Thoracic aorta (tissue), 2 donors: Measurements from ENCODE around the gene TMEM39B. TPM values are rescaled to one million over a fixed set of nuclear protein-coding genes. Genes with fewer than 3 reads are reported as not detected.
"Not testable (repeated sequence)": the region's sequence is repeated elsewhere in the genome, so short reads cannot be mapped to it uniquely, and the experiment has no call there.

Experiments used
- ATAC-seq: fragments of 150-250 bp; one replicate; pipeline ENCODE4 v1.8.0; 2017; ENCODE audit warnings: low read depth; ENCODE audit not compliant: insufficient number of reproducible peaks, low FRiP score
- DNase-seq: peaks from one replicate; pipeline ENCODE4 v3.0.0-alpha.2; 2020; ENCODE audit warnings: low spot score
- H3K27ac ChIP-seq, 2 donors: fragments of 200-600 bp; sonication (generic); 1 replicate in 1 of 2; 2 replicates in 1 of 2; pipeline ENCODE4 v1.5.1; 2016; ENCODE audit warnings: mild to moderate bottlenecking in 2 of 2, moderate library complexity in 2 of 2
- H3K27me3 ChIP-seq: fragments of 200-600 bp; sonication (generic); replicated peaks from 2 replicates; pipeline ENCODE4 v1.6.0; 2016; ENCODE audit warnings: mild to moderate bottlenecking; ENCODE audit not compliant: insufficient read depth
- H3K36me3 ChIP-seq: fragments of 200-600 bp; sonication (generic); one replicate; pipeline ENCODE4 v1.5.1; 2016
- H3K4me1 ChIP-seq, 2 donors: fragments of 200-600 bp; sonication (generic); 1 replicate in 1 of 2; 2 replicates in 1 of 2; pipeline versions ENCODE4 v1.5.1 to v1.6.0; 2016; ENCODE audit warnings: low read depth in 2 of 2, mild to moderate bottlenecking in 1 of 2; ENCODE audit not compliant: control insufficient read depth in 1 of 2
- H3K4me3 ChIP-seq: fragments of 200-600 bp; sonication (generic); 2 replicates; pipeline ENCODE4 v1.5.1; 2016; ENCODE audit warnings: mild to moderate bottlenecking
- H3K9me3 ChIP-seq: fragments of 200-600 bp; sonication (generic); 2 replicates; pipeline ENCODE4 v1.5.1; 2016
- total RNA-seq, 2 donors: library from RNA; depleted of rRNA; stranded (reverse); fragments of >200 nt; gene quantifications; one replicate each; pipeline versions ENCODE4 v1.1.0 to v1.2.3, GENCODE V29; 2016
- TF ChIP-seq, protein P1 (sequence below): fragments of 200-600 bp; sonication (generic); IDR thresholded peaks from one replicate; pipeline ENCODE4 v1.5.1; 2019; ENCODE audit warnings: antibody characterized with exemption

TMEM39B gene
- total RNA-seq, 2 donors from 2014 or later = 5.1 to 5.8 TPM

DNA sequence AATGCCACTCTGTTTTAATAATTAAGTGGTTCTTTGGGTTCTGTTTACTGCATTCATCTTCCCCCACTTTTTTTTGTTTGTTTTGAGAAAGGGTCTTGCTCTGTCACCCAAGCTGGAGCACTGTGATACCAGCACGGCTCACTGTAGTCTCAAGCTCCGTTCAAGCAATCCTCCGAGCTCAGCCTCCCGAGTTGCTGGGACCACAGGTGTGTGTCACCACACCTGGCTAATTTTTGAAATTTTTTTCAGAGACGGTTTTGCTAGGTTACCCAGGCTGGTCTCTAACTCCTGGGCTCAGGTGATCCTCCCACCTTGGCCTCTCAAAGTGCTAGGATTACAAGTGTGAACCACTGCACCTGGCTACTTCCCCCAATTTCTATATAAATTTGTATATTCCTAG lies 64.4 kb downstream of the TMEM39B start:
- Histone ChIP-seq H3K36me3 (no peaks in the 10 kb centered on the region), H3K27ac (no peak overlapping the region), H3K27me3 (no peaks in the 10 kb centered on the region), H3K4me3 (no peak overlapping the region), H3K4me1 (peaks cover 3 to 19% of the 10 kb centered on the region in 2 donors), H3K9me3 (no peaks in the 10 kb centered on the region)
- TF ChIP-seq, protein P1, sequence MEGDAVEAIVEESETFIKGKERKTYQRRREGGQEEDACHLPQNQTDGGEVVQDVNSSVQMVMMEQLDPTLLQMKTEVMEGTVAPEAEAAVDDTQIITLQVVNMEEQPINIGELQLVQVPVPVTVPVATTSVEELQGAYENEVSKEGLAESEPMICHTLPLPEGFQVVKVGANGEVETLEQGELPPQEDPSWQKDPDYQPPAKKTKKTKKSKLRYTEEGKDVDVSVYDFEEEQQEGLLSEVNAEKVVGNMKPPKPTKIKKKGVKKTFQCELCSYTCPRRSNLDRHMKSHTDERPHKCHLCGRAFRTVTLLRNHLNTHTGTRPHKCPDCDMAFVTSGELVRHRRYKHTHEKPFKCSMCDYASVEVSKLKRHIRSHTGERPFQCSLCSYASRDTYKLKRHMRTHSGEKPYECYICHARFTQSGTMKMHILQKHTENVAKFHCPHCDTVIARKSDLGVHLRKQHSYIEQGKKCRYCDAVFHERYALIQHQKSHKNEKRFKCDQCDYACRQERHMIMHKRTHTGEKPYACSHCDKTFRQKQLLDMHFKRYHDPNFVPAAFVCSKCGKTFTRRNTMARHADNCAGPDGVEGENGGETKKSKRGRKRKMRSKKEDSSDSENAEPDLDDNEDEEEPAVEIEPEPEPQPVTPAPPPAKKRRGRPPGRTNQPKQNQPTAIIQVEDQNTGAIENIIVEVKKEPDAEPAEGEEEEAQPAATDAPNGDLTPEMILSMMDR = no peak
- DNase-seq (no peak), ATAC-seq (no peak)

DNA sequence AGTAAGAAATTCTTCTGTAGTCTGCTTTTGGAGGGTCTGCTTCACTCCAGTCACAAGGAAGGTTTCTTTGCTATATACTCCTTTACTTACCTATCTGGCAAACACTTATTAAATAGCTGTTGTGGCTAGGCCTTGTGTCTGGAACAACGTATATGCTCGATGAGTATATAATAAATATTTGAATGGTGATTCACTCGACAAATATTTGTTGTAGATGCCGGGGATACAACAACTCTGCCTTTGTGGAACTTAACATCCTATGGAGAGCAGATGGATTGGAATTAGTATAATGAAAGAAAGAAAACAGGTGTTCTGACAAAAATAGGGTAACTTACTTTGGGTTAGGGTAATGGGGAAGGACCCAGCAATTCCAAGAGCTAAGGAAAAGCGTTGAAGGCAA lies 66.2 kb downstream of the TMEM39B start:
- H3K27ac ChIP-seq = no peak overlapping the region
- H3K27me3 ChIP-seq = no peaks in the 10 kb centered on the region
- peaks cover 0 to 17% of the 10 kb centered on the region in 2 donors for H3K4me1 ChIP-seq
- TF ChIP-seq, protein P1 = no peak
- H3K9me3 ChIP-seq = no peaks in the 10 kb centered on the region
- no peak overlapping the region for H3K4me3 ChIP-seq
- ATAC-seq (no peak), DNase-seq (no peak)
- no peaks in the 10 kb centered on the region for H3K36me3 ChIP-seq

DNA sequence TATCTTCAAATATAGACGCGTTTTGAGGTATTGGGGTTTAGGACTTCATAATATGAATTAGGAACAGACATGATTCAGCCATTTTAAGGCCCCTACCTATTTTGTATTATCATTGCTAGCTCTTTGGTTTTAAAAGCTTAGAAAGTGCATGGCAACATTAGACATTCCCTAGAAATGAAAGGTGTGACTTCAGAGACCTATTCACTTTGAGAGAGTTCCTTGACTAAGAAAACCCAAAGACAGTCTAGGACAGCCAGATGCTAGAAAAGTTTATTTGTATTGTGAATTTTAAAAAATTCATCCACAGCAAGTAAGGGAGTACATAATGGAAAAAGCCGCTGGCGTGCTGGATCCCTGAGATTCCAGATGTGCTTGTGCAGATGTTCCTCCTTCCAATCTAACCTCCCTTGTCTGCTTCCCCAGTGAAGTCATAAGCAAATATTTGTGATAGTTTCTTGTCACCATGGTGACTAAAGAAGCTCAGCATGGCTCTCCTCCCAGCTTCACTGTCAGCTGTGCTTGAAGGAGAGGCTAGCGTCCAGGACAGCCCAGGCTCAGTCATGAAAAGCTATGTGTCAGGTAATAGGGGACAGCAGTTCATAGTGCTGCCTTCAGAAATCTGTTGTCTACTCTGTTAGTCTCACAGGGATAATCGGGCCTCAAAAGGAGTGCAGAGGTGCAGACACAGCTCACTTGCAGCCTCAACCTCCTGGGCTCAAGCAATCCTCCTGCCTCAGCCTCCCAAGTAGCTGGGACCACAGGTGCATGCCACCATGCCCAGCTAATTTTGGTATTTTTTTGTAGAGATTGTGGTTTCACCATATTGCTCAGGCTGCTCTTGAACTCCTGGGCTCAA lies 69.9 kb downstream of the TMEM39B start:
- DNase-seq = no peak
- no peaks in the 10 kb centered on the region for H3K27me3 ChIP-seq
- ATAC-seq = no peak
- H3K27ac ChIP-seq = no peak overlapping the region
- no peaks in the 10 kb centered on the region for H3K9me3 ChIP-seq
- H3K4me1 ChIP-seq = peaks cover 0 to 13% of the 10 kb centered on the region in 2 donors
- no peaks in the 10 kb centered on the region for H3K36me3 ChIP-seq
- TF ChIP-seq, protein P1 = no peak
- H3K4me3 ChIP-seq = no peak overlapping the region

DNA sequence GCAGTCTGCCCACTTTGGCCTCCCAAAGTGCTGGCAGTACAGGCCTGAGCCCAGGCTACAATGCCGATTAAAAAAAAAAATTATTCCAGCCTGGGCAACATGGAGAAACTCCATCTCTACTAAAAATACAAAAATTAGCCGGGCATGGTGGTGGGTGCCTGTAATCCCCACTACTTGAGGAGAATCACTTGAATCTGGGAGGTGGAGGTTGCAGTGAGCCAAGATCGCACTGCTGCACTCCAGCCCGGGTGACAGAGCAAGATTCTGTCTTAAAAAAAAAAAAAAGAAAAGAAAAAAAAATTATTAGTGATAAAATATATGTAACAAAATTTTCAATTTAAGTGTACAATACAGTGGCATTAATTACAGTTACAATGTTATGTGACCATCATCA lies 70.6 kb downstream of the TMEM39B start:
- not testable (repeated sequence) for H3K27ac ChIP-seq, H3K9me3 ChIP-seq
- H3K4me1 ChIP-seq = peaks cover 0 to 13% of the 10 kb centered on the region in 2 donors

DNA sequence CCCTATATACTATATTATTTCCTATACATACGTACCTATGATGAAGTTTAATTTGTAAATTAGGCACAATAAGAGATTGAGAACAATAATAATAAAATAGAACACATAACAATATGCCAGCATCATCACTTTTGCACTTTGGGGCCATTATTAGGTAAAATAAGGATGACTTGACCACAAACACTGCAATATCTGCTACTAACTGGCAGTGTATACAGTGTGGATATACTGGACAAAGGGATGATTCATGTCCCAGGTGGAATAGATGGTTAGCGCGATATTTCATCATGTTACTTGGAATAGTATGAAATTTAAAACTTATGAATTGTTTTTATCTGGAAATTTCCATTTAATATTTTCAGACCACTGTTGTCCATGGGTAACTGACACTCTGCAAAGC lies 71.3 kb downstream of the TMEM39B start:
- H3K36me3 ChIP-seq = no peaks in the 10 kb centered on the region
- no peaks in the 10 kb centered on the region for H3K9me3 ChIP-seq
- H3K27me3 ChIP-seq = no peaks in the 10 kb centered on the region
- ATAC-seq (no peak), DNase-seq (no peak)
- TF ChIP-seq, protein P1 = no peak
- H3K4me1 ChIP-seq = peaks cover 0 to 13% of the 10 kb centered on the region in 2 donors
- no peak overlapping the region for H3K4me3 ChIP-seq
- H3K27ac ChIP-seq = no peak overlapping the region

More for the DNA sequence above, 70.6 kb downstream of the TMEM39B start:
- not testable (repeated sequence) for H3K36me3 ChIP-seq, H3K27me3 ChIP-seq, H3K4me3 ChIP-seq, DNase-seq, ATAC-seq

DNA sequence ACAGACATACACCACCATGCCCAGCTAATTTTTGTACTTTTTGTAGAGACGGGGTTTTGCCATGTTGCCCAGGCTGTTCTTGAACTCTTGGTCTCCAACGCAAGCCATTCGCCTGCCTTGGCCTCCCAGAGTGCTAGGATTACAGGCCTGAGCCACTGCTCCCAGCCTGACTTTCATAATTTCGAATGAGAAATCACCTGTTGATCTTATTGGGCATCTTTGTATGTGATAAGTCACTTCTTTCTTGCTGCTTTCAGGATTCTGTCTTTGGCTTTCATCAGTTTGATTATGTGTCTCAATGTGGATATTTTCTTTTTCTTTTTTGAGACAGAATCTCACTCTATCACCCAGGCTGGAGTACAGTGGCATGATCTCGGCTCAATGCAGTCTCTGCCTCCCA lies 75.1 kb downstream of the TMEM39B start:
- H3K36me3 ChIP-seq, H3K9me3 ChIP-seq, H3K4me3 ChIP-seq, ATAC-seq, H3K27me3 ChIP-seq, H3K4me1 ChIP-seq, H3K27ac ChIP-seq, DNase-seq: not testable (repeated sequence)
